Tibial nerve (tissue), 4 donors: Measurements from ENCODE around the gene NUMB. TPM values are rescaled to one million over a fixed set of nuclear protein-coding genes. Genes with fewer than 3 reads are reported as not detected.

Source experiments
- DNase-seq, 2 donors: peaks; one replicate each; pipeline ENCODE4 v3.0.0-alpha.2; 2019; ENCODE audit warnings: low spot score in 2 of 2
- H3K27ac ChIP-seq, 4 donors: fragments of 200-600 bp; sonication (generic) in 3 of 4; one replicate each; pipeline ENCODE4 v1.5.1; 2017 to 2019; ENCODE audit warnings: mild to moderate bottlenecking in 1 of 4
- H3K27me3 ChIP-seq, 2 donors: fragments of 200-600 bp; sonication (generic) in 1 of 2; one replicate each; pipeline versions ENCODE4 v1.5.1 to v1.6.0; 2017 to 2019
- H3K36me3 ChIP-seq, 3 donors: fragments of 200-600 bp; sonication (generic); one replicate each; pipeline ENCODE4 v1.5.1; 2018 to 2019
- H3K4me1 ChIP-seq, 4 donors: fragments of 200-600 bp; sonication (generic) in 3 of 4; one replicate each; pipeline ENCODE4 v1.5.1; 2017 to 2019
- H3K4me3 ChIP-seq, 4 donors: fragments of 200-600 bp; sonication (generic) in 3 of 4; one replicate each; pipeline ENCODE4 v1.5.1; 2017 to 2019; ENCODE audit warnings: mild to moderate bottlenecking in 1 of 4, moderate library complexity in 1 of 4
- H3K9me3 ChIP-seq, 4 donors: fragments of 200-600 bp; sonication (generic) in 3 of 4; one replicate each; pipeline ENCODE4 v1.5.1; 2017 to 2019
- CTCF ChIP-seq, 5 experiments: fragments of 200-600 bp in 3 of 5; fragments of 450-650 bp in 2 of 5; sonication (generic) in 3 of 5; IDR thresholded peaks; one replicate each; pipeline ENCODE4 v1.5.1; 2016 to 2019; ENCODE audit warnings: antibody characterized with exemption in 5 of 5, mild to moderate bottlenecking in 3 of 5, moderate library complexity in 2 of 5
- EP300 ChIP-seq, 2 donors: sonication (generic); formaldehyde crosslinking; IDR thresholded peaks; one replicate each; pipeline ENCODE4 v1.6.1; 2017; ENCODE audit warnings: antibody characterized with exemption in 2 of 2, mild to moderate bottlenecking in 1 of 2
- POLR2A ChIP-seq, 2 donors: fragments of 450-650 bp; IDR thresholded peaks; one replicate each; pipeline ENCODE4 v1.6.1; 2017; ENCODE audit warnings: antibody characterized with exemption in 2 of 2, mild to moderate bottlenecking in 2 of 2, moderate library complexity in 2 of 2
- WGBS, 2 donors: methylation state at CpG; one replicate each; pipeline ENCODE4 v1.1.5; 2018; 5-methylcytosine and 5-hydroxymethylcytosine counted together
- total RNA-seq, 4 donors: library from RNA; depleted of rRNA; stranded (reverse); fragments of >200 nt; gene quantifications; one replicate each; pipeline ENCODE4 v1.1.0, GENCODE V29; 2016

The NUMB gene
- total RNA-seq, 4 donors from 2014 or later = 50.7 to 81.9 (median 60.2) TPM

GRCh38 chr14:73472185-73473114 lies 14.1 kb upstream of the NUMB start:
- Histone ChIP-seq H3K36me3 (no peaks in the 10 kb centered on the region), H3K27me3 (no peaks in the 10 kb centered on the region), H3K9me3 (no peaks in the 10 kb centered on the region), H3K27ac (peak overlapping the region in 1 of 4 donors; percentile 15), H3K4me1 (peaks cover 0 to 15% (median 0%) of the 10 kb centered on the region in 4 donors), H3K4me3 (no peak overlapping the region)
- WGBS, 2 donors = 60% methylated on average over 18 of the region's 18 CpGs
- no peak for TF ChIP-seq EP300 (IDR thresholded peaks at IDR 0.05)
- TF ChIP-seq CTCF (IDR thresholded peaks at IDR 0.05) = peak; percentile 57 to 85 (median 73)
- DNase-seq = peak in 1 of 2 donors; percentile 36

DNA sequence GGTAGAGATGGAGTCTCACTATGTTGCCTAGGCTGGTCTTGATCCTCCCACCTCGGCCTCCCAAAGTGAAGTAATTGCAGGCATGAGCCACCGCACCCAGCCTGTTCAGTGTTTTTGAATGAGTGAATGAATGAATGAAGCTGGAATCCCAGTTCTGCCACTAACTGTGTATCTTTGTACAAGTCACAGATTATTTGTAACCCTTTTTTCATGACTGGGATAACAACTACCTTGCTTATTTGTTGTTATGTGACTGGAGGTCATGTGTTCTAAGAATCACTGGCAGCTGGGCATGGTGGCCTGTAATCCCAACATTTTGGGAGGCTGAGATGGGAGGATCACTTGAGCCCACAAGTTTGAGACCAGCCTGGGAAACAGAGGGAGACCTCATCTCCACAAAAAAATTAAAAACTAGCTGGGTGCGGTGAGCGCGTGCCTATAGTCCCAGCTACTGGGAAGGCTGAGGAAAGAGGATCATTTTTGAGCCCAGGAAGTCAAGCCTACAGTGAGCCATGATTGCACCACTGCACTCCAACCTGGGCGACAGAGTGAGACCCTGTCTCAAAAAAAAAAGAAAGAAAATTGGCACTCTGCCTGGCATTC lies 13.3 kb upstream of the NUMB start:
- Histone ChIP-seq H3K36me3 (no peaks in the 10 kb centered on the region), H3K4me3 (no peak overlapping the region), H3K4me1 (peaks cover 0 to 11% (median 0%) of the 10 kb centered on the region in 4 donors), H3K9me3 (no peaks in the 10 kb centered on the region), H3K27ac (no peak overlapping the region), H3K27me3 (no peaks in the 10 kb centered on the region)
- WGBS, 2 donors = 74 to 78% methylated on average over 6 of the region's 6 CpGs
- DNase-seq = no peak
- TF ChIP-seq CTCF (IDR thresholded peaks at IDR 0.05) = no peak
- TF ChIP-seq POLR2A (IDR thresholded peaks at IDR 0.05) = no peak
- no peak for TF ChIP-seq EP300 (IDR thresholded peaks at IDR 0.05)

GRCh38 chr14:73468828-73469375 lies 10.6 kb upstream of the NUMB start:
- H3K4me3 ChIP-seq = no peak overlapping the region
- DNase-seq = no peak
- 78 to 85% methylated on average over 3 of the region's 3 CpGs for WGBS, 2 donors
- no peaks in the 10 kb centered on the region for H3K9me3 ChIP-seq
- H3K4me1 ChIP-seq = peaks cover 0 to 16% (median 11%) of the 10 kb centered on the region in 4 donors
- H3K27me3 ChIP-seq = no peaks in the 10 kb centered on the region
- no peaks in the 10 kb centered on the region for H3K36me3 ChIP-seq
- no peak for TF ChIP-seq EP300 (IDR thresholded peaks at IDR 0.05)
- TF ChIP-seq POLR2A (IDR thresholded peaks at IDR 0.05) = no peak
- no peak for TF ChIP-seq CTCF (IDR thresholded peaks at IDR 0.05)
- H3K27ac ChIP-seq = no peak overlapping the region

GRCh38 chr14:73467800-73468199 lies 9.5 kb upstream of the NUMB start:
- Histone ChIP-seq H3K9me3 (no peaks in the 10 kb centered on the region), H3K4me1 (peaks cover 0 to 23% (median 12%) of the 10 kb centered on the region in 4 donors), H3K36me3 (no peaks in the 10 kb centered on the region), H3K4me3 (no peak overlapping the region), H3K27me3 (no peaks in the 10 kb centered on the region), H3K27ac (no peak overlapping the region)
- TF ChIP-seq CTCF (IDR thresholded peaks at IDR 0.05) (no peak), POLR2A (IDR thresholded peaks at IDR 0.05) (no peak), EP300 (IDR thresholded peaks at IDR 0.05) (no peak)
- DNase-seq = no peak
- WGBS, 2 donors = 75 to 76% methylated on average over 4 of the region's 4 CpGs

DNA sequence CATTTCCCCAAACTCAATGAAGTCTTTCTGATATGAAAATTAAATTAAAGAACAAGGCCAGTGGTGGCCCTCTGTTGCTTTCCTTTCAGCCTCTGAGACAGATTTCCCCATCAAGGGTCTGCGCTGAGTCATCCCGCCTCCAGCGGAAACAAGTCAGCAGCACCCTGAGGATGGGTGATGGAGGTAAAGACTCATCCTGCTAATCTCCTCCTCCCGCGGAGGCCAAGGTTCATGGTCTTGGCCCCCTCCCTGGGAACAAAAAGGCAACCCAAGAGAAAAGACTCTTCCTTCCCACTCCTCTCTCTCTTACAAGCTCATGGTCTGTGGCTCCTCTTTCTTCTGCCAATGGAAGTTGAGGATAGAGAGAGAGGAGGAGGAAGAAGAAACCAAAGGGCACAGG lies 9.0 kb upstream of the NUMB start:
- Histone ChIP-seq H3K27me3 (no peaks in the 10 kb centered on the region), H3K4me1 (peaks cover 0 to 27% (median 15%) of the 10 kb centered on the region in 4 donors), H3K27ac (no peak overlapping the region), H3K36me3 (no peaks in the 10 kb centered on the region), H3K9me3 (no peaks in the 10 kb centered on the region), H3K4me3 (no peak overlapping the region)
- no peak for DNase-seq
- WGBS, 2 donors = 75 to 76% methylated on average over 5 of the region's 5 CpGs
- TF ChIP-seq POLR2A (IDR thresholded peaks at IDR 0.05) = no peak
- TF ChIP-seq EP300 (IDR thresholded peaks at IDR 0.05) = no peak
- no peak for TF ChIP-seq CTCF (IDR thresholded peaks at IDR 0.05)
